H7 (cell line): ENCODE data around the gene GSG1L. TPM values are rescaled to one million over a fixed set of nuclear protein-coding genes. Genes with fewer than 3 reads are reported as not detected.
A peak's percentile ranks its signal among the peaks of the same experiment; 100 is the strongest.
"Not testable (repeated sequence)": the region's sequence is repeated elsewhere in the genome, so short reads cannot be mapped to it uniquely, and the experiment has no call there.

Experiments
- DNase-seq: peaks from one replicate; pipeline ENCODE4 v3.0.0; 2012
- H3K27me3 ChIP-seq: 2 replicates; pipeline ENCODE4 v1.6.0; 2011; ENCODE audit warnings: mild to moderate bottlenecking, low read length; ENCODE audit not compliant: control insufficient read depth, insufficient read depth
- H3K36me3 ChIP-seq: replicated peaks from 2 replicates; pipeline ENCODE4 v1.5.1; 2011; ENCODE audit warnings: low read length; ENCODE audit not compliant: control insufficient read depth, insufficient read depth
- H3K4me3 ChIP-seq: 2 replicates; pipeline ENCODE4 v1.5.1; 2011; ENCODE audit warnings: low read depth, mild to moderate bottlenecking, control low read depth, low read length, moderate library complexity; ENCODE audit not compliant: insufficient read depth
- total RNA-seq: library from RNA; depleted of rRNA; stranded (reverse); fragments of >200 nt; shearing (Covaris generic); gene quantifications from 2 replicates; pipeline ENCODE4 v1.2.3, GENCODE V29; 2014

Gene GSG1L
- total RNA-seq, 1 experiment from 2014 or later, result not detected

DNA sequence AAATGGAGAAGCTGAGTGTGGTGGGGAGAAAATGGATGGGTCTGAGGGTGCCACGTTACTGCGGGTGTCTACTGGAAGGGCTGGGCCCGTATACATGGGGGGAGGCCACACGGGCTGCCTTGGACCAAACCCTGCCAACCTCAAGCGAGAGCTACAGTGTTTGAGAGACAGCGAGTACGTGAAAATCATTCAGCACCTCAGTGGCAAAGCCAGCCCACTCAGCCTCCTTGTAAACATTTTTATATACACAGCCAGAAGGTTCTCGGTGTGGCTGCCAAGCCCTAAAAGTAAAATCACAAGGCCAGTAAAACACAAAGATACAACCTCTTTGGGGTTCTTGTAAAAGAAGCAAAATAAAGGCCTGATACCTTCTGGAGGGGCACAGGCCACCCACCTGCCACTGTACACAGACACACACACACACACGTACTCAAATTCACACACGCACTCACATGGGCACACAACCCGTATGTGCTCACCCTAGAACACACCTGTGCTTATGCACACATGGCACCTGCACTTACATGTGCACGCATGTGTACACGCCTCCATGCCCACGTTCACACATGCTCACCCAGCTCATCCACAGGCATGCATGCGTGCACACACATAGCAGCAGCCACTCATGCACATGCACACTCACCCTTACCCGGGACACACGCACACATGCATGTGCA is 102.8 kb downstream of the GSG1L start:
- no peak for DNase-seq
- no peaks in the 10 kb centered on the region for H3K36me3 ChIP-seq
- no peak overlapping the region for H3K4me3 ChIP-seq
- no peaks in the 10 kb centered on the region for H3K27me3 ChIP-seq

DNA sequence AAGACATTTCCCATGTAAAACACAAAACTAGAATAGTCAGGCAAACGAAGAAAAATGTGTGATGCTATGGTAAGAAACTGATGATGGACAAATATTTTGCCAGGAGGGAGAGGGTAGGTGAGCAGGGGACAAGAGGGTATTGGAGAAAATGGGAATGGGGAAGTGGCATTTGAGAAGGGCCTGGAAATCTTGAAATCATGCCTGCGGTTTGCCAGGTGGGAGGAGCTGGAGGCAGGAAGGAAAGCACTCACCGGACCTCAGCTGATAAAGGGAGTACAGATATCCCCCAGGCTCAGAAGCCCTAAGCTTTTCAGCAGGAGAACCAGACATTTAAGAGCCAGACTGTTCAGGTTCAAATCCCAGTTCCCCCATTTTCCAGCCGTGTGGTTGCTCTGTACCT is 103.6 kb downstream of the GSG1L start:
- no peaks in the 10 kb centered on the region for H3K27me3 ChIP-seq
- no peak overlapping the region for H3K4me3 ChIP-seq
- no peak for DNase-seq
- no peaks in the 10 kb centered on the region for H3K36me3 ChIP-seq

DNA sequence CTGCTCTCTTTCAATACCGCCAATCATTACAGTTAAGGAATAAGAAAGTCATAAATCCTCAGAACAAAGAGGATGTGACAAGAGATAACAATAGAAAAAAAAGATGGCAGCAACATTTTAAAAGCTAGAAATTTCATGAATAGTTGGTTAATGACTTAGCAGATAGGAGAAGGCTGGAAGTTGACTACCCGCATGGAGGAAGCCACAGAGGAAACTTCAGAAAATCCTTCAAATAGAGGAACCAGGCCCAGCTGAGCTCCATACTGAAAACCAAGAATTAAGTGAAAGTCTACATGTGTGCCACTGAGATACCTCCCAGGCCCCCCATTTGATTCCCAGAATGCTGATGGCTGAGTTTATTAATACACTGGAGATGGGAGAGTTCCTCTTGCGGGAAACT is 109.3 kb downstream of the GSG1L start:
- no peak overlapping the region for H3K4me3 ChIP-seq
- no peak for DNase-seq
- no peaks in the 10 kb centered on the region; the same call in 1 of the 2 replicates for H3K27me3 ChIP-seq
- H3K36me3 ChIP-seq, result no peaks in the 10 kb centered on the region

DNA sequence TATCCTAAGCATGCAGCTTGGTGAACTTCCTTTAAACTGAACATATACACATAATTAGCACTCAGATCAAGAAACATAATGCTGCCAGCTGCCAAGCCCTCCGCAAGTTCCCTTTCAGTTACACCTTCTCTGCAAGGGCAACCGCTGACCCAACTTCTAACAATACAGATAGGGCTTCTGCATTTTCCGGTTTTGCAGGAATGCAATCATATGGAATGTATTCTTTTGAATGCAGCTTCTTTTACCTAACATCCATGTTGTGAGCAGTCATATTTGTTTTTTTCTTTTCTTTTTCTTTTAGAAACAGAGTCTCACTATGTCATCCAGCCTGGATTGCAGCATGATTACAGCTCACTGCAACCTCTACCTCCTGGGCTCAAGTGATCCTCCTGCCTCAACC is 110.7 kb downstream of the GSG1L start:
- Histone ChIP-seq H3K27me3 (no peaks in the 10 kb centered on the region; the same call in 1 of the 2 replicates), H3K4me3 (no peak overlapping the region), H3K36me3 (no peaks in the 10 kb centered on the region)
- no peak for DNase-seq

DNA sequence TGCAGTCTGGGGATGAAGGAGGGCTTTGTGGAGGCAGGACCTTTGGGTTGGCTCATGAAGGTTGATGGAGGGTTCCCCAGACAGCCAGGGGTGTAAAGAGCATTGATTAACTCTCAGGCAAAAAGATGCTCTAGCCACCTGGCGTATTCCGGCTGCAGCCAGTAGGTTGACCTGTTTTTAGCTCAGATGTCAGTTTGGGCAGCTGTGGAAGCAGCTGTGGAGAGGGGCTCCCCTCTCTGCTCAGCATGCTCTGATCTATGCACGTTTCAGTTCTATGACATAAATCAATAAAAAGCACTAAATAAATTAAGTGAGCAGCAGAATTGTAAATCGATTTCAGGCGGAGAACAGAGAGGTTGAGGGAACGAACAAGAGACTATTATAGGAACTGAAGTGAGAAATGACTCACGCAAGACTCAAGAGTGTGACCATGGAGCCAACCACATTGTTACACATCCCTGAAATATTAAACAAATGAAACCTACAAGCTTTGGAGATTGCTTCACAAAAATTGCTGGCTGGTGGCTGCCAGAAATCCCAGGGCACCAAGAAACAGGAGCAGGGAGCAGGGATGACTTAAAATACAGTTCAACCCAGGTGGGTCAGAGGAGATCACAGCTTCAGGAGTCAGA is 111.9 kb downstream of the GSG1L start:
- no peaks in the 10 kb centered on the region for H3K36me3 ChIP-seq
- no peak overlapping the region for H3K4me3 ChIP-seq
- no peak for DNase-seq
- no peaks in the 10 kb centered on the region; the same call in 1 of the 2 replicates for H3K27me3 ChIP-seq

DNA sequence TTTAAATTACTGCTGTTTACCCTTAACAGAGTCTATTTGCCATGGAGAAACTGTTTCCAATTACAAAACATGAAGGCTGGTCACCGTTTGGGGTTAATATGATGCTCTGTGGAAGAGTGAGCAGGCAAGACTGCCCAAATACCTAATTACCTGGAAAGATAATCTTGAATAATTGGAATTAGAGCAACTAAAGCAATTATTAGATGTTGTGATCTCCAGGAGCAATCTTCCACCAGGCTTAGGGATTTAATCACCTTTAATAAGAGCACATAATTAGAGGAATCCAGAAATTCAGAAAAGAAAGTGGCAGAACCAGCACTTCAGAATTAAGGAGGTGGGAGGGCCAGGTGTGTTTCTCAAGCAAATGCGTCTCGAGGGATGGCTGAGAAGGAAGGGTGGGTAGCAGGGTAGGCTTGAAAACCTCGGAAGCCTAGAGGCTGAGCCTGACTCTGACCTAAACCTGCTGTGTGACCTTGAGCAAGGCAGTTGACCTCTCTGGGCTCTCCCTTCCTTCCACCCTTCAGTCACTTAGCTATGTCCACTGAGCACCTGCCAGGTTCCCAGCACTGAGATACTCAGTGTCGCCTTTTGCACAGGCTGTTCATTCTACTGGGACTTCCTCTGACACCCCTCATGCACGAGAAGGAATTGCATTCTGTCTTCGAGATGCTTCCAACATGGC is 113.2 kb downstream of the GSG1L start:
- H3K4me3 ChIP-seq, result no peak overlapping the region
- no peaks in the 10 kb centered on the region; the same call in 1 of the 2 replicates for H3K27me3 ChIP-seq
- H3K36me3 ChIP-seq, result no peaks in the 10 kb centered on the region
- DNase-seq, result no peak

DNA sequence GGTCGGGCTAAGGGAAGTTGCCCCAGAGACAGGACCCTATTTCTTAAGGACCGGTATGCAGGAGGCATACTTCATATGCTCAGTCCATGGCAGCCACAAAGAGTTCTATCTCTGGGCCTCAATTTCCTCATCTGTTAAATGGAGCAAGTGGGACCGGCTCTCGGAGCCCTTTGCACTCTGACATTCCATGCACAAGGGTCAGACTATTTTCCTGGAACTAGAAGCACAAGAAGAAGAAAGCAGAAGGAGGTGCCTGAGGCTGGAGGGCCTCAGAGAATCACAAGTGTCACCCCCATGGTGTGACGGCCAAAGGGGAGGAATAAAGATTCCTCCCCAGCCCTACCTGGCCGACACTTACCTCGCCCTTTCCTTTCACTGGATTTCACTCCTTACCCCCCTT is 115.8 kb downstream of the GSG1L start:
- Histone ChIP-seq H3K4me3 (no peak overlapping the region), H3K27me3 (no peaks in the 10 kb centered on the region; the same call in 1 of the 2 replicates), H3K36me3 (no peaks in the 10 kb centered on the region)
- no peak for DNase-seq

DNA sequence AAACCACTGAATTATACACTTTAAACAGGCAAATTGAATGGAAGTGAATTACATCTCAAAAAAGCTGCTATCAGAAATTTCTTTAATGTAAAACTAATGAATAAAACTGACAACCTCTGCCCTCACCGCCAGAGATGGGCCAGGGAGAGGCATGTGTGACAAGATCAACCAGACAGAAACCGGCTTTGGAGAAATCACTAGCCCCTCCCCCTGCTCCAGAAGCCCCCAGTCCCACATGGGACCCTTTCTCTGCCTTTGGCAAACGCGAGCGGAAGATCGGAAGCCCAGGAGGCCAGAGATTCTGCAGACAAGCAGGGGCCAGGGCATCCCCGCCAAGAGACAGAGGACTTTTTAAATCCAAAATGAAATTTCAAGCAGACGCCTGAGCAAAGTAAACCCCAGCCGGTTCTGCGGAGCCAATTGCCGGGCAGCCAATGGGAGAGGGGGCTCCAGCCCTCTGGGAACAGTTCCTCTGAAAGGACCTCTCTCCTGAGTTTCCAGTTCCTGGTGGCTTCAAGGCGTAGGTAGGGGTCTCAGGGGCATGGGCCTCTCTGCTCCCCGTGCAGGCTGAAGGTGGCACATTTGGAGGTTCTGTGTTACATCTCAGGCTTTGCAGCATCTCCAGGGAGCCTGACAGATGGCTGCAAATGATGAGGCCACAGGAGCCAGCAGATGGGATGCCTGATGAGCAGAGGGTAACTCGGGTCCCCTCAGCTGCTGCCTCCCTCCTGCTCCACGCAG is 118.1 kb downstream of the GSG1L start:
- Histone ChIP-seq H3K36me3 (no peaks in the 10 kb centered on the region), H3K27me3 (no peaks in the 10 kb centered on the region), H3K4me3 (no peak overlapping the region)
- peak; percentile 55 for DNase-seq

DNA sequence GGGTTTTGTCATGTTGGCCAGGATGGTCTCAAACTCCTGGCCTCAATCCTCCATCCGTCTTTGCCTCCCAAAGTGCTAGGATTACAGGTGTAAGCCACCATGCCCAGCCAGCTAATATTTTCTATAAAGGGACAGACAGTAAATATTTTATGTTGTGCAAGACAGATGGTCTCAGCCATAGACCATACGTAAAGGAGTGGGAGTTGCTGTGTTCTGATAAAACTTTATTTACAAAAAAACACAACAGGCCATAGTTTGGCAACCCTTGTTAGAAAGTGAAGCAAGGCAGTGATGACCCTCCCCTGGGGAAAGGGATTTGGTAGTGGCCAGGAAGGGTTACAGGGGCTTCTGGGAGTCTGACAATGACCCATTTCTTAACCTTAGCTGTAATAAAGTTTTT is 119.7 kb downstream of the GSG1L start:
- Histone ChIP-seq H3K4me3 (no peak overlapping the region), H3K36me3 (no peaks in the 10 kb centered on the region), H3K27me3 (no peaks in the 10 kb centered on the region)
- DNase-seq, result no peak

DNA sequence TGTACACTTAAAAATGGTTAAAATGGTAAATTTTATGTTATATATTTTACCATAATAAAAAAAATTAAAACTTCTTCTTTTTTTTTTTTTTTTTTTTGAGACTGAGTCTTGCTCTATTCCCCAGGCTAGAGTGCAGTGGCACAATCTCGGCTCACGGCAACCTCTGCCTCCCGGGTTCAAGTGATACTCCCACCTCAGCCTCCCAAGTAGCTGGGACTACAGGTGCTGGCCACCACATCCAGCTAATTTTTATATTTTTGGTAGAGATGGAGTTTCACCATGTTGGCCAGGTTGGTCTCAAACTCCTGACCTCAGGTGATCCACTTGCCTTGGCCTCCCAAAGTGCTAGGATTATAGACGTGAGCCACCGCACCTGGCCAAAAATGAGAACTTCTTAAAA is 121.4 kb downstream of the GSG1L start:
- not testable (repeated sequence) for H3K4me3 ChIP-seq, H3K27me3 ChIP-seq, DNase-seq, H3K36me3 ChIP-seq

DNA sequence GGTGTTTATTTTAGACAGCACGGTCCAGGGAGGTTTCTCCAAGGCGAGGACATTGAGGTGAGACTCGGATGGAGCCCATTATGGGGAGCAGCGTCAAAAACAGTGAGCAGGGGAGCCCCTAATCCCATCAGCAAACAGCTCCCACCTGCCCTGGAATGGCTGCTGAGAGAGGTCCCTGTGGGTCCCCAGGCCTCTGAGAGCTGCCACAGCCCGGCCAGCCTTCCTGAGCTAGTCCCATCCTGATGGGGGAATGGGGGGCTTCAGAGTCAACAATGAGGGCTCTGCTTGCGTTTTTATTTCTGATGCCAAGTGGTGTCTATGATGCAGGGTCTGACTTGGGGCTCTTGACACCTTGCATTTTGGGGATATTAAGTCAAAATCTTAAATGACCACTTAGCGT is 128.4 kb downstream of the GSG1L start:
- H3K27me3 ChIP-seq, result no peaks in the 10 kb centered on the region
- no peak overlapping the region for H3K4me3 ChIP-seq
- no peak for DNase-seq
- H3K36me3 ChIP-seq, result no peaks in the 10 kb centered on the region

DNA sequence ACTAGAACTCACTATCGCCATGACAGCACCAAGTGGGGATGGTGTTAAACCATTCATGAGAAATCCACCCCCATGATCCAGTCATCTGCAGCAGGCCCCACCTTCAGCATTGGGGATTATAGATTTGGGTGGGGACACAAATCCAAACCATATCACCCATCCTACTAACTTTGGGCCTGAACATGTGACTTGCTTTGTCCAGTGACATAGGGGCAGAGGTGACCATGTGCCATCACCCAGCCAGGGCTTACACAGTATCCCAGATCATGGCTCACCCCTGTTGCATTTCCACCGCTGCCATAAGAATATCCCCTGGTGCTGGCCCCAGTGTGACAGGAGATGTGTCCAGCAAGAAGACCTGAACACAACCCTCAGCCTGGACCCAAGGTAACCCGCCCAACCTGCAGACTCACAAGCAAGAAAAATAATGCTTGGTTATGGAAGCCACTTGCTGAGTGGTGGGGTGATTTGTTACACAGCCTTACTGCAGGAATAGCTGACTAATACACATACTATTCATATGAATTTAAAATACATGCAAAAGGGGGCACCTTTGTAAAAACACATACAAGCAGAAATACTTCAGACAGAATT is 130.9 kb downstream of the GSG1L start:
- Histone ChIP-seq H3K4me3 (no peak overlapping the region), H3K27me3 (no peaks in the 10 kb centered on the region), H3K36me3 (no peaks in the 10 kb centered on the region)
- no peak for DNase-seq

DNA sequence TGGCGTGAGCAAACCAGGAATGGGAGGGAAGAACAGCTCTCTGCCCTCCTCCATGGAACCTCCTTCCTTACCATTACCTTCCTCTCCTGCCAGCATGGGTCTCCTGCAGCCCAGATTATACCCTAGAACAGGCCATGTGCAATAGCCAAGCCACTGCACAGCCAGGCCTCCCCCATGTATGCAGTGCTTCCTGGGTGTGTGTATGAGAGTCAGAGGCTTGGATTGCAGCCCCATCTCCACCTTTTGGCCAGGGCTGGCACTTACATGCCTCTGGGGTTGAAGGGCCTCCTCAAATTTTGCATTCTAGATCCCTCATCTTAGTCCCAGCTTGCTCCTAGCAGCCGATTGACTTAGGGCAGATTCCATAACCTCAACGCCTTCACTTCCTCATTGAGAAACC is 133.7 kb downstream of the GSG1L start:
- H3K4me3 ChIP-seq, result no peak overlapping the region

DNA sequence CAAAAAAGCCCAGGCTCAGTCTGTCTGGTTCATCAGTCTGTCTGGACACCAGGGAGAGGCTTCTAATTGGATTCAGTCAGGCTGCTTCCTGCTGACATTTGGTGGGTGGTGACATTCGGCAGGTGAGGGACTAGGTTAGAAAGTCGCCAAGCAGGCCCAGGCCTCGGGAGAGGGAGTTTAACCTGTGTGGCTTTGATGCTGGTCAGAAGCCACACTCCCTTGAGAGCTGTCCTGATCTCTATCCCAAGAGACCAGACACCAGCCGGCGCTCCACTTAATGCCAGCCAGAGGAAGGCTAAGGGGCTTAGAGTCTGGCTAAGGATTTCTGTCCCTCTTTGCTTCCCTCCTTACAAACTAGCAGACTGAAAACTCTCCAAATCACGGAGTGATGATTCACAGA is 135.0 kb downstream of the GSG1L start:
- no peaks in the 10 kb centered on the region for H3K36me3 ChIP-seq
- DNase-seq, result no peak
- no peaks in the 10 kb centered on the region for H3K27me3 ChIP-seq
- no peak overlapping the region for H3K4me3 ChIP-seq

More for the DNA sequence above, 133.7 kb downstream of the GSG1L start:
- H3K27me3 ChIP-seq, result no peaks in the 10 kb centered on the region
- DNase-seq, result no peak
- no peaks in the 10 kb centered on the region for H3K36me3 ChIP-seq
